ENCODE data around the gene PSMB10.

- TF ChIP-seq ZNF274 (IDR thresholded peaks at IDR 0.05; ENCODE audit: low read depth, low read length) (no peak), JUND (IDR thresholded peaks at IDR 0.05) (no peak), RAD21 (IDR thresholded peaks at IDR 0.05; ENCODE audit: low read depth) (no peak), SIN3A (IDR thresholded peaks at IDR 0.05; ENCODE audit: low read depth) (no peak), POLR2A (IDR thresholded peaks at IDR 0.05; ENCODE audit: borderline replicate concordance, extremely low read depth, insufficient read depth, insufficient read length) (no peak), CEBPB (IDR thresholded peaks at IDR 0.05; ENCODE audit: low read depth) (no peak)
- TF ChIP-seq, protein P1, sequence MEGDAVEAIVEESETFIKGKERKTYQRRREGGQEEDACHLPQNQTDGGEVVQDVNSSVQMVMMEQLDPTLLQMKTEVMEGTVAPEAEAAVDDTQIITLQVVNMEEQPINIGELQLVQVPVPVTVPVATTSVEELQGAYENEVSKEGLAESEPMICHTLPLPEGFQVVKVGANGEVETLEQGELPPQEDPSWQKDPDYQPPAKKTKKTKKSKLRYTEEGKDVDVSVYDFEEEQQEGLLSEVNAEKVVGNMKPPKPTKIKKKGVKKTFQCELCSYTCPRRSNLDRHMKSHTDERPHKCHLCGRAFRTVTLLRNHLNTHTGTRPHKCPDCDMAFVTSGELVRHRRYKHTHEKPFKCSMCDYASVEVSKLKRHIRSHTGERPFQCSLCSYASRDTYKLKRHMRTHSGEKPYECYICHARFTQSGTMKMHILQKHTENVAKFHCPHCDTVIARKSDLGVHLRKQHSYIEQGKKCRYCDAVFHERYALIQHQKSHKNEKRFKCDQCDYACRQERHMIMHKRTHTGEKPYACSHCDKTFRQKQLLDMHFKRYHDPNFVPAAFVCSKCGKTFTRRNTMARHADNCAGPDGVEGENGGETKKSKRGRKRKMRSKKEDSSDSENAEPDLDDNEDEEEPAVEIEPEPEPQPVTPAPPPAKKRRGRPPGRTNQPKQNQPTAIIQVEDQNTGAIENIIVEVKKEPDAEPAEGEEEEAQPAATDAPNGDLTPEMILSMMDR (IDR thresholded peaks at IDR 0.05 in 2 of 3, conservative IDR thresholded peaks at IDR 0.05 in 1 of 3; ENCODE audit: borderline replicate concordance in 1 of 3, insufficient read depth in 1 of 3, low read depth in 2 of 3, low read length in 2 of 3) = no peak
- TF ChIP-seq, protein P2, sequence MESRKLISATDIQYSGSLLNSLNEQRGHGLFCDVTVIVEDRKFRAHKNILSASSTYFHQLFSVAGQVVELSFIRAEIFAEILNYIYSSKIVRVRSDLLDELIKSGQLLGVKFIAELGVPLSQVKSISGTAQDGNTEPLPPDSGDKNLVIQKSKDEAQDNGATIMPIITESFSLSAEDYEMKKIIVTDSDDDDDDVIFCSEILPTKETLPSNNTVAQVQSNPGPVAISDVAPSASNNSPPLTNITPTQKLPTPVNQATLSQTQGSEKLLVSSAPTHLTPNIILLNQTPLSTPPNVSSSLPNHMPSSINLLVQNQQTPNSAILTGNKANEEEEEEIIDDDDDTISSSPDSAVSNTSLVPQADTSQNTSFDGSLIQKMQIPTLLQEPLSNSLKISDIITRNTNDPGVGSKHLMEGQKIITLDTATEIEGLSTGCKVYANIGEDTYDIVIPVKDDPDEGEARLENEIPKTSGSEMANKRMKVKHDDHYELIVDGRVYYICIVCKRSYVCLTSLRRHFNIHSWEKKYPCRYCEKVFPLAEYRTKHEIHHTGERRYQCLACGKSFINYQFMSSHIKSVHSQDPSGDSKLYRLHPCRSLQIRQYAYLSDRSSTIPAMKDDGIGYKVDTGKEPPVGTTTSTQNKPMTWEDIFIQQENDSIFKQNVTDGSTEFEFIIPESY (IDR thresholded peaks at IDR 0.05; ENCODE audit: extremely low read depth, insufficient replicate concordance, low read length) = no peak
Observed at GRCh38 chr16:67886387-67886786, 50.3 kb downstream of the PSMB10 start.

Measured in HCT116 (cell line).